Natural killer cell treated with Interleukin-12 subunit alpha and Interleukin-12 subunit beta and Interleukin-15 and Interleukin-18, amount 100 ng/mL, for 72 hours (primary cell): ENCODE measurements around the gene CEP104. TPM values are rescaled to one million over a fixed set of nuclear protein-coding genes. Genes with fewer than 3 reads are reported as not detected.

Experiments
- ATAC-seq, 2 donors: fragments of 150-1000 bp; cut with Tn5 transposase in 1 of 2; sonication (Bioruptor Pico), chemical (Tn5 transposase) in 1 of 2; 2 replicates each; pipeline ENCODE4 v1.10.0; 2021
- DNase-seq: peaks from one replicate; pipeline ENCODE4 v3.0.0; 2022; ENCODE audit warnings: low spot score
- H3K27ac Mint-ChIP-seq, 2 donors: 1 replicate in 1 of 2; 2 replicates in 1 of 2; pipeline ENCODE4 v1.8.0; 2022; ENCODE audit warnings: mixed read lengths in 2 of 2, mild to moderate bottlenecking in 1 of 2, moderate library complexity in 1 of 2
- H3K27me3 Mint-ChIP-seq, 2 donors: 1 replicate in 1 of 2; 2 replicates in 1 of 2; pipeline ENCODE4 v1.8.0; 2022; ENCODE audit warnings: mixed read lengths in 2 of 2
- H3K36me3 Mint-ChIP-seq: one replicate; pipeline ENCODE4 v1.8.0; 2022; ENCODE audit warnings: mixed read lengths
- H3K4me1 Mint-ChIP-seq, 2 donors: 1 replicate in 1 of 2; 2 replicates in 1 of 2; pipeline ENCODE4 v1.8.0; 2022; ENCODE audit warnings: low read depth in 2 of 2, mixed read lengths in 2 of 2, mild to moderate bottlenecking in 1 of 2
- H3K4me3 Mint-ChIP-seq: one replicate; pipeline ENCODE4 v1.8.0; 2022; ENCODE audit warnings: mixed read lengths
- H3K9me3 Mint-ChIP-seq: 2 replicates; pipeline ENCODE4 v1.8.0; 2022; ENCODE audit warnings: mixed read lengths
- total RNA-seq, 2 donors: library from RNA; stranded (reverse); gene quantifications; one replicate each; pipeline ENCODE4 v1.2.3, GENCODE V29; 2022

The CEP104 gene
- total RNA-seq, 2 donors from 2014 or later, result 46.6 to 59.4 TPM

- ATAC-seq, result peak; percentile 69 to 94
- no peaks in the 10 kb centered on the region for H3K27me3 Mint-ChIP-seq
- no peaks in the 10 kb centered on the region for H3K9me3 Mint-ChIP-seq
- peak overlapping the region; percentile 52 for H3K4me3 Mint-ChIP-seq
- H3K36me3 Mint-ChIP-seq, result peaks cover 5% of the 10 kb centered on the region
- peak overlapping the region; percentile 60 to 64 for H3K27ac Mint-ChIP-seq
- no peak for DNase-seq
- H3K4me1 Mint-ChIP-seq, result peaks cover 20 to 25% of the 10 kb centered on the region in 2 donors
Measured at GRCh38 chr1:3787349-3787715, 69.7 kb downstream of the CEP104 start.

- peak overlapping the region; percentile 60 to 64 for H3K27ac Mint-ChIP-seq
- H3K4me1 Mint-ChIP-seq, result peaks cover 20 to 23% of the 10 kb centered on the region in 2 donors
- no peaks in the 10 kb centered on the region for H3K9me3 Mint-ChIP-seq
- peak overlapping the region; percentile 52 for H3K4me3 Mint-ChIP-seq
- no peak for ATAC-seq
- DNase-seq, result no peak
- peaks cover 5% of the 10 kb centered on the region for H3K36me3 Mint-ChIP-seq
- no peaks in the 10 kb centered on the region for H3K27me3 Mint-ChIP-seq
Measured at GRCh38 chr1:3786468-3787348, 70.3 kb downstream of the CEP104 start.

DNA sequence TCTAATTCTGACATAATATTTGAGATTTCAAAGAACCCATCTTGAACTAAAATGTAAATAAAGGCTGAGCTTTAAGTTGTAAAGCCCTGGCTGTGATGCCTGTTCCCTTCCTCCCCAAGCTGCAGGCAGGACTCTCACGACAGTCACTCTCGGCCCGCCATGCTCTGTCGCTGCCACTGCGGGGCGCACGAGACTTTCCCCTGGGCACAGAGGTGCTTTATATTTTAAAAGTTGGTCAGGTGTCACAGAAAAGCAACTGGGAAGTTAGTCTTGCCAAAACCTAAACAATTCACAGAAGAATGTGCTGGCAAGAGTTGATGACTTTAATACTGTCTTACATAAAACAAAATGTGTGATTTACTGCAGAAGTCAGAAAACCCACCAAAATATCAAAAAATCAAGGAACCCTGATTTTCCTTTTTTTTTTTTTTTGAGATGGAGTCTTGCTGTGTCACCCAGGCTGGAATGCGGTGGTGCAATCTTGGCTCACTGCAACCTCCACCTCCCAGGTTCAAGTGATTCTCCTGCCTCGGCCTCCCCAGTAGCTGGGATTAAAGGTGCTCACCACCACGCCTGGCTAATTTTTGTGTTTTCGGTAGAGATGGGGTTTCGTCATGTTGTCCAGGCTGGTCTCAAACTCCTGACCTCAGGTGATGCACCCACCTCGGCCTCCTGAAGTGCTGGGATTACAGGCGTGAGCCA lies 71.4 kb downstream of the CEP104 start:
- H3K27me3 Mint-ChIP-seq, result no peaks in the 10 kb centered on the region
- peaks cover 5% of the 10 kb centered on the region for H3K36me3 Mint-ChIP-seq
- H3K4me3 Mint-ChIP-seq, result no peak overlapping the region
- H3K9me3 Mint-ChIP-seq, result no peaks in the 10 kb centered on the region
- ATAC-seq (no peak), DNase-seq (no peak)
- H3K4me1 Mint-ChIP-seq, result peaks cover 19 to 20% of the 10 kb centered on the region in 2 donors
- H3K27ac Mint-ChIP-seq, result no peak overlapping the region

- H3K27ac Mint-ChIP-seq, result no peak overlapping the region
- no peak for DNase-seq
- no peak for ATAC-seq
- H3K9me3 Mint-ChIP-seq, result no peaks in the 10 kb centered on the region
- H3K36me3 Mint-ChIP-seq, result peaks cover 8% of the 10 kb centered on the region
- H3K27me3 Mint-ChIP-seq, result no peaks in the 10 kb centered on the region
- H3K4me1 Mint-ChIP-seq, result peaks cover 19 to 20% of the 10 kb centered on the region in 2 donors
- H3K4me3 Mint-ChIP-seq, result no peak overlapping the region
Measured at GRCh38 chr1:3785045-3785444, 72.0 kb downstream of the CEP104 start.

DNA sequence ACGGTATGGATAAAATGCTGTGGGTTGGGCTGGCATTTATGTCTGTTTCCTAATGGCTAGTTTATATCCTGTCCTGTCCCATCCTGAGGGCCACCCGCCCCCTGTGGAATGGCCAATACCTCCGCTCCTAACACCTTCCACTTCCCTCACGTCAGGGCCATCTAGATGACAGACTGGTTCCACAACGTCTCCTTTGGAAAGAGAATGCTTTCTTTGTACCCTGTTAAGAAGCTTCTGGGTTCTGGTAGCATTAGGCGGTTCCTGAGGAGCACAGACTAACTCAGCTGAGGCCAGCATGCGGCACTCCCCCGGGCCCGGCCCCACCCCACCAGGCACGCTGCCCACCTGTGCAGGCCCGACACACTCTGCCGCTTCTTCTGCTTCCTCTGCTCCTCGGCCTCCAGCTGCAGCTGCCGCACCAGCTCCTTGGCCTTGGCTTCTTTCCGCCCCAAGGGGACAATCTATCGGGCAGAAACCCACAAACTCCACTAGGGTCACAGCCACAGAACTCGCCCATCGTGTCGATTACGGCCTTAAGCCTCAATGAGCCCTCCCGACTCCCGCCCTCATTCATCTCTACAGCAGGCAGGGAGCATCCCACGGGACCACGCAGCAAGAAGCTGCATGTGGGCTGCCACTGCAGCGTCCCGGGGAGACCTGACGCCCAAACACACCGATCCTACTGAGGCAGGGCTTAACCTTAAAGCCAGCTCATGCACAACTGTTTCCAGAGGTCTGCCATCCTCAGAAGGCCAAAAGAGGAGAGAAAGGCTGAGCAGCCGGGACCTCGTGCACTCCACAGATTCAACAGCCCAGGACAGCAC lies 73.1 kb downstream of the CEP104 start:
- no peak for ATAC-seq
- no peak for DNase-seq
- H3K4me3 Mint-ChIP-seq, result no peak overlapping the region
- H3K27me3 Mint-ChIP-seq, result no peaks in the 10 kb centered on the region
- H3K9me3 Mint-ChIP-seq, result no peaks in the 10 kb centered on the region
- H3K27ac Mint-ChIP-seq, result no peak overlapping the region
- peaks cover 12% of the 10 kb centered on the region for H3K36me3 Mint-ChIP-seq
- H3K4me1 Mint-ChIP-seq, result peaks cover 14 to 20% of the 10 kb centered on the region in 2 donors

GRCh38 chr1:3780901-3781300 lies 76.1 kb downstream of the CEP104 start:
- DNase-seq, result no peak
- Mint-ChIP-seq H3K36me3 (peaks cover 12% of the 10 kb centered on the region), H3K27ac (no peak overlapping the region)

GRCh38 chr1:3779912-3780416 lies 77.0 kb downstream of the CEP104 start:
- peaks cover 8% of the 10 kb centered on the region for H3K36me3 Mint-ChIP-seq

More at GRCh38 chr1:3780901-3781300, 76.1 kb downstream of the CEP104 start:
- no peaks in the 10 kb centered on the region for H3K27me3 Mint-ChIP-seq
- ATAC-seq, result no peak
- H3K9me3 Mint-ChIP-seq, result no peaks in the 10 kb centered on the region
- H3K4me1 Mint-ChIP-seq, result peaks cover 0 to under 1% of the 10 kb centered on the region in 2 donors
- H3K4me3 Mint-ChIP-seq, result no peak overlapping the region

DNA sequence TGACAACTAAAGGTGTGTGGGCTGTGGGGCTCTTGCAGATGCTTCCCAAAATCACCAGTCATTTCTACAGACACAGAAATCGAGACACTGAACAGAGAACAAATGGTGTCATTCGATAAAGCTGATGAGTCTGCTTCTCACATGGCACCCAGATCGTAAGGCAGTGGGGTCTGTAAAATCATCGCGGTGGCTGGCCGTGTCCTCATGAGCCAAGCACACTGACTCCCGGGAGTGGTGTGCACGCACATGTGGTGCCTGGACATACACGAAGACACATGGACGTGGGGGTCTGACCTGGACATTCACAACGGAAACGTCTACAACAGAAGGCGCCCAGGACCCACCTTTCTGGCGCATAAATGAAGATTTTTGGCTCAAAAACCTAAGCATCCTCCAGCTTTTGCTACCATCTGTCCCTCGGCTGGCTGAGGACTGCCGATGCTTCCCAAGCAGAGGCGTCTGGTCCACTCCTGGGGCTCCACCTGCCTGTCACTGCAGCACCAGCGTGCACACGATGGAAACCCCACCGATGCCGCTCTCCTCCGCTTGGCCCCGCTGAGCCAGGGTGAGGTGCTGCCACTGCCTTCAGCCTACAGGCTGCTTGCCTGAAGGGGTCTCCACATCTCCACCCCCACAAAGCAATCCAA lies 77.6 kb downstream of the CEP104 start:
- Mint-ChIP-seq H3K4me3 (no peak overlapping the region), H3K27me3 (no peaks in the 10 kb centered on the region), H3K27ac (no peak overlapping the region), H3K4me1 (peaks cover 0 to 3% of the 10 kb centered on the region in 2 donors), H3K36me3 (peaks cover 8% of the 10 kb centered on the region), H3K9me3 (no peaks in the 10 kb centered on the region)
- DNase-seq (no peak), ATAC-seq (no peak)

More at GRCh38 chr1:3779912-3780416, 77.0 kb downstream of the CEP104 start:
- Mint-ChIP-seq H3K4me1 (peaks cover 0 to 3% of the 10 kb centered on the region in 2 donors), H3K4me3 (no peak overlapping the region), H3K27me3 (no peaks in the 10 kb centered on the region), H3K27ac (peak overlapping the region in 1 of 2 donors; percentile 29), H3K9me3 (no peaks in the 10 kb centered on the region)
- ATAC-seq (no peak), DNase-seq (no peak)

DNA sequence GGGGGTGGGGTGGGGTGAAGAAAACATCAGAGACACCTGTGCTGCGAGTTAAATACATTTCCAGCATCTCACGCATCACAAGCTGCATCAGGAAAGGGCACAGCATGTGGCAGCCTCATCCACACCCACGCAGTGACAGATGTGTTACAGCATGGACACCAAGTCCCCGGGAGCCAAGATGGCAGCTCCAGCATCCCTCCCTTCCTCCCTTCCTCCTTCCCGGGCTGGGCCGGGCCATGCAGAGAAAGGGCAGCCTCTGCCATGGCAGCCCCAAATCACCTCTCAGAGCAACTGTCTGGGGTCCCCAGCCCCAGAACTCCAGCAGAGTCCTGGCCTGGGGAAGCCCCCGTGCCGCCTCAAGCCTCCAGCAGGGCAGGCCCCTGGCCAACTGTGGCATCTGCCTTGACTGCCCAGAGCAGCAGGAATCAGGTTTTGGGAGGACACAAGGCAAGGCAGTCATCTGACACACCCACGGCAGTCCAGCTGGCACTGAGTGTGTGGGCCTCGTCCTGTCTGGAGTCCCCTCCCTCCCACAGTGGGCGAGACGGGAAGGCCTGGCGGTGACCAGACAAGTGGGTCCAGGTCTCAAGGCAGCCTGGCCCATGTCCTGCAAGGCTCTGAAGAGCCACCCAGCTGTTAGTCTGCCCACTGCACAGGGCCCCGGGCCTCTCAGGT lies 78.3 kb downstream of the CEP104 start:
- H3K4me1 Mint-ChIP-seq, result peaks cover 0 to 3% of the 10 kb centered on the region in 2 donors
- peak; percentile 48 for DNase-seq
- ATAC-seq, result no peak

DNA sequence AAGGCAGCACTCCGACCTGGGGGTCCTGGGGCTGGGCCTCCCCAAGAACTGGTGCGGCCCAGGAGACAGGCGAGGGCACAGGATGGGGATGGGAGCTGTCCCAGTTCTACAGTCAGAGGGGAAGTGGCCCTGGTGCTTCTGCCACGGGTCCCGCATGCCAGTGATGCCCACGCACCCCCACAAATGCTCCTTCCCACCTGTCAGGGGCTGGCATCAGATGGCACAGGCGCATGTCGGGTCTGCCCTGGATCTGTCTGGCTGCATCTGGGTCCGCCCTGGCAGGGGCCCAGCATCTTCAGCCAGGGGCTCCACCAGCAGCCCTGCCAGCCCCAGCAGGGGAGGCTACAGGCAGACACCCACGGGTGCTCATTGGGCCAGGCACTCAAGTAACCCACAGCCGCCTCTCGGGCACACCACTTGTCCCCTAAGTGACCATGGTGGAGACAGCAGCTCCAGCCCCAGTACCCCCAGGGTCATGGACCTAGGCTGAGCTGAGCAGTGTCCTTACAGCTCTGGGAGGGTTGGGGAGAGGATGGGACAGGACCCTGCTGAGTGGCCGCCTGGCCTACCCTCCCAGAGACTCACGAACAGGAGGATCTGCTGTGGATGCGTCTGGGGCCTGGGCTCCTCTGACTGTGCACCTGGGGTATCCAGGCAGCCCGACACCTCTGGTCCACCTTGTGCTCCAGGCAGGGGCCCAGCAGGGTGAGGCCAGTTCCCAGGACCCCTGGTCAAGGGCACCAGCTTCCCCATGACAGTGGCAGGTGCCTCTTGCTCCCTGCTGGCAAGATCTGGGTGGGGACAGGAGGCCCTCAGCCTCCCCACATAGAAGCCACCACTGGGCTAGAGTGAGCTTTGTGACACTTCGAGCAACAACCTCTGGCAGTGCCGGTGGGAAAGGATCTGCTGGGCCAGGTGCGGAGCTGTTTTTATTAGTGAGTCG lies 79.1 kb downstream of the CEP104 start:
- ATAC-seq, result no peak
- peaks cover 8% of the 10 kb centered on the region for H3K36me3 Mint-ChIP-seq
- peaks cover 0 to 3% of the 10 kb centered on the region in 2 donors for H3K4me1 Mint-ChIP-seq
- H3K27ac Mint-ChIP-seq, result no peak overlapping the region
- no peaks in the 10 kb centered on the region for H3K9me3 Mint-ChIP-seq
- no peaks in the 10 kb centered on the region for H3K27me3 Mint-ChIP-seq
- H3K4me3 Mint-ChIP-seq, result no peak overlapping the region
- DNase-seq, result no peak

More for the DNA sequence above, 78.3 kb downstream of the CEP104 start:
- H3K36me3 Mint-ChIP-seq, result peaks cover 8% of the 10 kb centered on the region
- H3K27ac Mint-ChIP-seq, result no peak overlapping the region
- H3K4me3 Mint-ChIP-seq, result no peak overlapping the region
- H3K27me3 Mint-ChIP-seq, result no peaks in the 10 kb centered on the region
- no peaks in the 10 kb centered on the region for H3K9me3 Mint-ChIP-seq

- peaks cover 8% of the 10 kb centered on the region for H3K36me3 Mint-ChIP-seq
- no peaks in the 10 kb centered on the region for H3K9me3 Mint-ChIP-seq
- ATAC-seq (no peak), DNase-seq (no peak)
- no peaks in the 10 kb centered on the region for H3K27me3 Mint-ChIP-seq
- no peak overlapping the region for H3K4me3 Mint-ChIP-seq
- no peak overlapping the region for H3K27ac Mint-ChIP-seq
- peaks cover 0 to 3% of the 10 kb centered on the region in 2 donors for H3K4me1 Mint-ChIP-seq
Measured at GRCh38 chr1:3777078-3777547, 79.9 kb downstream of the CEP104 start.
